HG02981 (cell line): ENCODE measurements around the gene SUCNR1.

Source experiments
- ATAC-seq: cut with Tn5 transposase; IDR thresholded peaks from one replicate; pipeline ENCODE4 v1.9.1; 2021; ENCODE audit warnings: mild to moderate bottlenecking, moderate library complexity; ENCODE audit not compliant: unreplicated experiment

SUCNR1 gene

GRCh38 chr3:151933234-151933853, 59.9 kb downstream of the SUCNR1 start:
- ATAC-seq = no peak
